Fibroblast of pulmonary artery (primary cell): ENCODE measurements around the gene PHF21B.
"Not testable (repeated sequence)": the region's sequence is repeated elsewhere in the genome, so short reads cannot be mapped to it uniquely, and the experiment has no call there.

Experiments
- DNase-seq: peaks from one replicate; pipeline ENCODE4 v3.0.0-alpha.2; 2010; ENCODE audit warnings: low read depth
- H3K4me3 ChIP-seq: replicated peaks from 2 replicates; pipeline ENCODE4 v1.5.1; 2011; ENCODE audit warnings: low read depth, mild to moderate bottlenecking, control low read depth, low read length, moderate library complexity
- TF ChIP-seq, protein P1 (sequence below): IDR thresholded peaks from 2 replicates; pipeline ENCODE4 v1.5.1; 2011; ENCODE audit warnings: mild to moderate bottlenecking, control low read depth, low read length, inconsistent platforms; ENCODE audit errors: missing control alignments

The PHF21B gene

DNA sequence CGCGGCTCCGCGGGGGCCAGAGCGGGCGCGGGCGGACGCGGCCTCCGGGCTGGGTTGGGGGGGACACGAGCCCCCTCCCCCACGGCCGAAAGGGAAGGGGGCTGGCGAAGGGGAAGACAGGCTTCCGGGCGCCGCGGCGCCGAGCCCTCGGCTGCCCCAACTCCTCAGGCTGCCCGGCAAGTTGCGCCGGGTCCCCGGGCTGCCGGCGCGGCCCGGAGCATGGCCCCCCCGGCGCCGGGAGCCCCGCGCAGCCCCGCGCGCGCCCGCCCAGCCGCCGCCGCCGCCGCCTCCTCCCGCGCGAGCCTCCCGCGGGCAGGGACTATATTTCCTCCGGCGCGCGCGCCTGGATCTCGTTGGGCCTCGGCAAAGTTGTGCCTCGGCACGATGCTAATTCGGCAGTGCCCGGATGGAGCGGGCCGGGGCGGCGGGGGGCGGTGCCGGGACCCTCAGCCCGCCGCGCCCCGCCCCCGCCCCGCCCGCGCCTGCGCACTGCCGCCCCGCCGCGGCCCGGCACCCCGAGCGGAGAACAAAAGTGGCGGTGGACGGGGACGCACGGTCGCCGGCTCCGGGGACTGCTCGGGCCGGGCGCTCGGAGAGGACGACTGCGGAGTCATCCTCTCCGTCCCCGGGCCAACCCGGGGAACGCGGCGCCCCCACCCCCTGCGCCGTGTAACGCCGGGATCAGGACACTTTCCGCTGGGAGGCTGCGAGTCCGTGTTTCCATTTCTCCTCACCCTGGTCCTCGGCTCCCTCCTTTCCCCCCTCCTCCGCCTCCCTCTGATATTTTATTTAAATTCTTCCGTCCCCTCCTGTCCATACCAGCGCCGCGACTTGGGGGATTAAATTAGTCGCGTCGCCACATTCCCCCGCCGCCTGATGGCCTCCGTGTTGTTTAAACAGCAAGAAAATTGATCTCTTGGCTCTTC, at the start of gene PHF21B:
Gene PHF21B, minus strand, starts transcription at position 400 of the 926 bp plus-strand sequence. CDS start 456 bp downstream, outside the sequence.
- H3K4me3 ChIP-seq: peak within 1 kb of the TSS; percentile 54
- DNase-seq: peak; percentile 23
- TF ChIP-seq, protein P1, sequence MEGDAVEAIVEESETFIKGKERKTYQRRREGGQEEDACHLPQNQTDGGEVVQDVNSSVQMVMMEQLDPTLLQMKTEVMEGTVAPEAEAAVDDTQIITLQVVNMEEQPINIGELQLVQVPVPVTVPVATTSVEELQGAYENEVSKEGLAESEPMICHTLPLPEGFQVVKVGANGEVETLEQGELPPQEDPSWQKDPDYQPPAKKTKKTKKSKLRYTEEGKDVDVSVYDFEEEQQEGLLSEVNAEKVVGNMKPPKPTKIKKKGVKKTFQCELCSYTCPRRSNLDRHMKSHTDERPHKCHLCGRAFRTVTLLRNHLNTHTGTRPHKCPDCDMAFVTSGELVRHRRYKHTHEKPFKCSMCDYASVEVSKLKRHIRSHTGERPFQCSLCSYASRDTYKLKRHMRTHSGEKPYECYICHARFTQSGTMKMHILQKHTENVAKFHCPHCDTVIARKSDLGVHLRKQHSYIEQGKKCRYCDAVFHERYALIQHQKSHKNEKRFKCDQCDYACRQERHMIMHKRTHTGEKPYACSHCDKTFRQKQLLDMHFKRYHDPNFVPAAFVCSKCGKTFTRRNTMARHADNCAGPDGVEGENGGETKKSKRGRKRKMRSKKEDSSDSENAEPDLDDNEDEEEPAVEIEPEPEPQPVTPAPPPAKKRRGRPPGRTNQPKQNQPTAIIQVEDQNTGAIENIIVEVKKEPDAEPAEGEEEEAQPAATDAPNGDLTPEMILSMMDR: no peak

DNA sequence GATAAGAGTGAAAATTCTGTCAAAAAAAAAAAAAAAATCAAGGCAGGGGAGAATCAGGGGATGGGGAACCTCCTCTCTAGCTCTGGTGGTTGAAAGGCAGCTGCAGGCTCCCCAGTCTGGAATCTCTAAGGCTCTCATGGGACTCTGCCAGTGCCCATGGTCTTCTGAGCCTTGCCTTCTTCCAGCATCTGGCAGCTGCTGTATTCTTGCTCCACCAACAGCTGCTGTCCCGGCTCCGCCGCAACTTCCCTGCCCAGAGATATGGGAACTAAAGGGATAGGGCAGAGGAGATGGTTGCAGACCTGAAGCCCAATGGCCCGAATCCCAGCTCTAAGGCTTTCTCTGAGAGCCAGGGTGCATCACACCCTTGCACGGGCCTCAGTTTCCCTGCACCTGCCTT, 49.5 kb upstream of the PHF21B start:
- no peak for DNase-seq
- TF ChIP-seq, protein P1: no peak
- H3K4me3 ChIP-seq: no peak overlapping the region

DNA sequence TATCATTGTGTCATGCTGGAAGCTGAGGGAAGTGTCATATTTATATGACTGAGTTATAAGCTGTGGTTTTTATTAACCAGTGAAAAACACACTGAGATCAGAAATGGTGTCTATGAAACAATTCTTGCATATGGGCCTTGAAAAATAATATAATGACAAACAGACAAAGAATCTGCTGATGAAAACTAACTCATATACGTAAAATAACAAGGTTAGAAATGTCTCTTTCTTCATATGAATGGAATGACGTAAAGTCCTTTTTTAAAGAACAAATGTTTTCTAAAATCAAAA, 48.8 kb upstream of the PHF21B start:
- no peak for DNase-seq
- TF ChIP-seq, protein P1: no peak
- H3K4me3 ChIP-seq: no peak overlapping the region

DNA sequence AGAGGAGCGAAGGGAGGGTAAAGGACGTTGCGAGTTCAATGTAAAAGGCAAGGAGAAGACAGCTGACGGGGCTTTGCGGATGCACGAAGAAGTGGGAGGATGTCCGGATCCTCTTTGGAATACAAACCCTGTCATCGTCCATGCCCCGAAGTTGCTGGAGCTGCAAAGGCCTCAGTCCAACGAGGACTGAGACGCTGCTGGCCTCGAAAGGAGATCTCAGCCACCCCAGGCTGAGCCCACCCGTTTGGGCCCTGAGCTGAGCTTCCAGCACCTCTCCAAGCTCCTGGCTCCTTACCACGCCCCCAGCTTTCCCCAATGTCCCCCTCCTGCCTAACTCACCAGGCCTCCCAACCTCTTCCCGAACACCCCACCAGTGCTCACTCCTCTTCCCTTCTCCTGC, 46.1 kb upstream of the PHF21B start:
- no peak overlapping the region for H3K4me3 ChIP-seq
- DNase-seq: no peak
- TF ChIP-seq, protein P1: no peak

DNA sequence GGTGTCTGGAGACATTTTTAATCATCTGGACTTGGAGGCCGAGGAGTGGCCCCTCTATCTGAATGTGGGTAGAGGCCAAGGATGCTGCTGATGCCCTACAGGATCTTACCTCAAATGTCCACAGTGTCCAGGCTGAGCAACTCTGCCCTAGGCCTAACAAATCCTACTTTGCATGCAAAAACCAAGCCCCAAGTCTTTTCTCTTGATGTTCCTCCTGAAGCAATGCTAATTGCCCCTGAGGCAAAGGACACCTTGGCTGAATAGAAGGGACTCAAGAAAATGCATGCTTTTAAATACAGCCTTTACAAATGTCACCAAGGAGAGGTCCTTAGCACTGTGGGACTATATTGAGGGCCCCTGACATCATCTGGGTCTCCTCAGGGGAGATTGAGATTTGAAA, 43.8 kb upstream of the PHF21B start:
- no peak for DNase-seq

DNA sequence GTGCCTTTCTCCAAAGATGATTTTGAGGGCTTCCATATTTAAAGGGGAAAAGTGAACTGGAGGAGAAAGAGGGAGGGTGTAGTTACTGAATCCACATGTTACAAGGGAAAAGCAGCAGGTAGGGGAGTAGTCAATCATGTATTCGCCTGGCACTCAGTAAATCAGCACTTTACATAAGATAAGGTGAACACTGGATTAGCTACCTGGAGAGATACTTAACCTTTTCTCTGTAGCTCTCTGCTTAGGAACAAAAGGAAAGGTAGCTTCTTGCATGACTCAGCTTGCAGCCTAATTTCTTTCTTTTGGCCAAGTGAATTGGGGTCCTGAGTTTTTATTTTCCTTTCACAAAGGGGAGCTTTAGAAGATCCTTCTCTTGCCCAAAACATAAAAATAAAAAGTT, 43.3 kb upstream of the PHF21B start:
- no peak overlapping the region for H3K4me3 ChIP-seq
- TF ChIP-seq, protein P1: no peak
- DNase-seq: no peak

More for the DNA sequence above, 43.8 kb upstream of the PHF21B start:
- TF ChIP-seq, protein P1: no peak
- H3K4me3 ChIP-seq: no peak overlapping the region

DNA sequence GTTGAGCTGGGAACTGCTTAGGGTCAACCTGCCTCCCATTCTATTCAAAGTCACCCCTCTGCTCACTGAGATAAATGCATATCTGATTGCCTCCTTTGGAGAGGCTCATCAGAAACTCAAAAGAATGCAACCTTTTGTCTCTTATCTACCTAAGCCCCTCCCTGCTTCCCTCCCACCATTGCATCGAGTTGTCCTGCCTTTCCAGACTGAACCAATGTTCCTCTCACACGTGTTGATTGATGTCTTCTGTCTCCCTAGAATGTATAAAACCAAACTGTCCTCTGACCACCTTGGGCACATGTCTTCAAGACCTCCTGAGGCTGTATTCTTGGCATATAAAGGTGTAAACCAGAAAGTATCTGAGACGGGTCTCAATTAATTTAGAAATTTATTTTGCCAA, 42.9 kb upstream of the PHF21B start:
- not testable (repeated sequence) for H3K4me3 ChIP-seq, DNase-seq
